CD8-positive, alpha-beta memory T cell (primary cell): Measurements from ENCODE around the gene CFAP74. TPM values are rescaled to one million over a fixed set of nuclear protein-coding genes. Genes with fewer than 3 reads are reported as not detected.

Source experiments
- CTCF ChIA-PET: fragments of 350-600 bp; sonication (Branson Sonifier 250); formaldehyde crosslinking; loops from one replicate; lab custom pipeline; 2021; ENCODE audit warnings: antibody characterized with exemption; lab: Charles Lee
- POLR2A ChIA-PET: fragments of 350-600 bp; sonication (Branson Sonifier 250); formaldehyde crosslinking; loops from one replicate; lab custom pipeline; 2021; ENCODE audit warnings: antibody characterized with exemption; lab: Charles Lee
- DNase-seq, 5 donors: peaks; one replicate each; pipeline versions ENCODE4 v3.0.0 to v3.0.0-alpha.2; 2020 to 2022; ENCODE audit warnings: mixed read lengths in 1 of 5
- H3K27ac ChIP-seq: one replicate; pipeline ENCODE4 v1.7.0; 2013; ENCODE audit warnings: low read depth, mild to moderate bottlenecking, low read length, moderate library complexity
- H3K27me3 ChIP-seq: 2 replicates; pipeline ENCODE4 v1.7.0; 2013; ENCODE audit warnings: low read length, mild to moderate bottlenecking; ENCODE audit not compliant: insufficient read depth, poor library complexity, severe bottlenecking
- H3K36me3 ChIP-seq: 2 replicates; pipeline ENCODE4 v1.7.0; 2013; ENCODE audit warnings: mild to moderate bottlenecking, low read length, moderate library complexity; ENCODE audit not compliant: insufficient read depth
- H3K4me1 ChIP-seq: 2 replicates; pipeline ENCODE4 v1.7.0; 2013; ENCODE audit warnings: mild to moderate bottlenecking, low read length, moderate library complexity; ENCODE audit not compliant: insufficient read depth
- H3K4me3 ChIP-seq: 2 replicates; pipeline ENCODE4 v1.7.0; 2013; ENCODE audit warnings: mild to moderate bottlenecking, low read length
- H3K9me3 ChIP-seq: 2 replicates; pipeline ENCODE4 v1.7.0; 2013; ENCODE audit warnings: mild to moderate bottlenecking, low read length
- H3K27ac Mint-ChIP-seq, 8 donors: one replicate each; pipeline ENCODE4 v1.8.0; 2020 to 2021; ENCODE audit warnings: mixed read lengths in 8 of 8, mild to moderate bottlenecking in 6 of 8, inconsistent platforms in 3 of 8, moderate library complexity in 3 of 8
- H3K27me3 Mint-ChIP-seq, 2 donors: one replicate each; pipeline ENCODE4 v1.8.0; 2020 to 2021; ENCODE audit warnings: mixed read lengths in 2 of 2, mild to moderate bottlenecking in 1 of 2, moderate library complexity in 1 of 2
- H3K36me3 Mint-ChIP-seq, 3 donors: one replicate each; pipeline ENCODE4 v1.8.0; 2020 to 2021; ENCODE audit warnings: mixed read lengths in 3 of 3, inconsistent platforms in 1 of 3, mild to moderate bottlenecking in 1 of 3
- H3K4me1 Mint-ChIP-seq, 3 donors: one replicate each; pipeline ENCODE4 v1.8.0; 2020 to 2021; ENCODE audit warnings: mixed read lengths in 3 of 3, inconsistent platforms in 1 of 3, mild to moderate bottlenecking in 1 of 3
- H3K4me3 Mint-ChIP-seq, 7 donors: one replicate each; pipeline ENCODE4 v1.8.0; 2020 to 2021; ENCODE audit warnings: mixed read lengths in 7 of 7, mild to moderate bottlenecking in 6 of 7, moderate library complexity in 4 of 7, inconsistent platforms in 2 of 7
- H3K9me3 Mint-ChIP-seq, 5 donors: one replicate each; pipeline ENCODE4 v1.8.0; 2020 to 2022; ENCODE audit warnings: mixed read lengths in 5 of 5, mild to moderate bottlenecking in 3 of 5, moderate library complexity in 2 of 5, inconsistent platforms in 1 of 5
- polyA plus RNA-seq: library from polyadenylated mRNA; unstranded; fragments of 300-500 nt; fragmentation: Illumina TruSeq; gene quantifications from one replicate; pipeline ENCODE4 v1.2.3, GENCODE V29; 2021
- total RNA-seq, 2 experiments: library from RNA; stranded (reverse); gene quantifications; one replicate each; pipeline ENCODE4 v1.2.3, GENCODE V29; 2021

The CFAP74 gene
- total RNA-seq: not detected
- not detected for polyA plus RNA-seq

DNA sequence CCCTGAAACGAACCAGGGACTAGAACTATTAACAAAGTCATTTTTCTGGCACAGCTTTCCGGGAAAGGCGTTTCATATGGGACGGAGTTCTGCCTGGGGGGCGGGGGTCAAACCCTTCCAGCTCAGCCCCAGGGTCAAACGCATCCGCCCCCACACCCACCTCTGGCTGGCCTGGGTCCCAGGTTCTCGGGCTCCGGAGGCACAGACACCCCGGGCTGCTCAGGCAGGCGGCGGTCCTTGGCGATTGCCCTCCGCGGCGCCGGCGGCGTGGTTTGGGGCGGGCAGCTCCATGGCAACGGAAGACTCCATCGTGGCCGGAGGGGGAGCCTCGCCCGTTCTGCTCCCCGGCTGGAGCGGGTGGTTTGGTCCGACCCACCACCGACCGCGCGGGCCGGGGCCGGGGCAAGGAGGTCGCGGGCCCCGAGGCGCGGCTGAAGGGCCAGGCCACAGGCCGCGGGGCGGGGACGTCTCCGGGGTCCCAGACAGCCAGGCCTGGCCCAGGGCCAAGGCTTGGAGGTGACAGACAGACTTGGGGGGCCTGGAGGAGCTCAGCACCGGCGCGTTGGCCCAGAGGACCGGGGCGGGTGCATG, at the start of gene CFAP74:
TSS of gene CFAP74 (minus strand) at position 246 of the 591 bp plus-strand sequence. CDS start 12,830 bp downstream, outside the sequence.
- DNase-seq: no peak
- Histone ChIP-seq H3K36me3 (no peaks in the 10 kb centered on the region), H3K9me3 (no peaks in the 10 kb centered on the region), H3K4me3 (no peak within 1 kb of the TSS), H3K4me1 (no peaks in the 10 kb centered on the region), H3K27me3 (no peaks in the 10 kb centered on the region), H3K27ac (no peak within 1 kb of the TSS)
- ChIA-PET POLR2A (no interaction called here), CTCF (no interaction called here)
- Mint-ChIP-seq H3K4me3 (no peak within 1 kb of the TSS), H3K27me3 (peaks cover 34 to 52% of the 10 kb centered on the region in 2 donors), H3K4me1 (no peaks in the 10 kb centered on the region), H3K36me3 (no peaks in the 10 kb centered on the region), H3K27ac (peak within 1 kb of the TSS in 1 of 8 donors; percentile 33), H3K9me3 (no peaks in the 10 kb centered on the region)

DNA sequence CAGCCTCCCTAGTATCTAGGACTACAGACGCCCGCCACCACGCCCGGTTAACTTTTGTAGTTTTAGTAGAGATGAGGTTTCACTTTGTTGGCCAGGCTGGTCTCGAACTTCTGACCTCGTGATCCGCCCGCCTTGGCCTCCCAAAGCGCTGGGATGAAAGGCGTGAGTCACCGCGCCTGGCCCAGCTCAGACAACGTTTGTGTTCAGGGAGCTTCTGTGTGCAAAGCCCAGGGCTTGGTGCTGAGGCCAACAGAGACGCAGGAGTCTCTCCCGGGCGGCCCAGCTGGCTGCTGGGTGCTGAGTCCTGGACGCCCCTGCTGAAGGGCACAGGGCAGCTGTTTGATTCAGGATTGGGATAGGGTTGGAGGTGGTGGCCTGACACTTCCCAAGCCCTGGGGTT, 49.6 kb upstream of the CFAP74 start:
- Mint-ChIP-seq H3K36me3 (peaks cover 0 to 25% (median 0%) of the 10 kb centered on the region in 3 donors), H3K4me1 (peaks cover 7 to 30% (median 8%) of the 10 kb centered on the region in 3 donors), H3K27ac (peak overlapping the region in 2 of 8 donors; percentile 55 to 77), H3K27me3 (peaks cover 4 to 7% of the 10 kb centered on the region in 2 donors), H3K4me3 (peak overlapping the region; percentile 37 to 89 (median 59)), H3K9me3 (no peaks in the 10 kb centered on the region)
- no peaks in the 10 kb centered on the region for H3K9me3 ChIP-seq
- no peak overlapping the region for H3K4me3 ChIP-seq
- no peaks in the 10 kb centered on the region for H3K36me3 ChIP-seq
- H3K27ac ChIP-seq: no peak overlapping the region
- DNase-seq: no peak
- peaks cover 17% of the 10 kb centered on the region for H3K4me1 ChIP-seq
- H3K27me3 ChIP-seq: no peaks in the 10 kb centered on the region
- POLR2A ChIA-PET: interaction anchor here (0.5 kb wide), 1 partner anchor 11 kb away, joined by 4 read pairs; no protein-coding TSS in a partner anchor
- CTCF ChIA-PET: interaction anchor here (2.4 kb wide), 1 partner anchor 9 kb away, joined by 9 read pairs; no protein-coding TSS in a partner anchor

GRCh38 chr1:2052756-2053155, 49.2 kb upstream of the CFAP74 start:
- H3K9me3 ChIP-seq: no peaks in the 10 kb centered on the region
- peaks cover 4 to 8% of the 10 kb centered on the region in 2 donors for H3K27me3 Mint-ChIP-seq
- POLR2A ChIA-PET: interaction anchor here (0.5 kb wide), 1 partner anchor 10 kb away, joined by 4 read pairs; no protein-coding TSS in a partner anchor
- CTCF ChIA-PET: interaction anchor here (2.4 kb wide), 1 partner anchor 8 kb away, joined by 9 read pairs; no protein-coding TSS in a partner anchor
- H3K27ac ChIP-seq: no peak overlapping the region
- peaks cover 0 to 21% (median 0%) of the 10 kb centered on the region in 3 donors for H3K36me3 Mint-ChIP-seq
- no peaks in the 10 kb centered on the region for H3K36me3 ChIP-seq
- H3K4me3 ChIP-seq: no peak overlapping the region
- H3K4me1 ChIP-seq: peaks cover 17% of the 10 kb centered on the region
- H3K4me3 Mint-ChIP-seq: peak overlapping the region; percentile 43 to 89 (median 65)
- DNase-seq: no peak
- no peaks in the 10 kb centered on the region for H3K9me3 Mint-ChIP-seq
- no peaks in the 10 kb centered on the region for H3K27me3 ChIP-seq
- peaks cover 7 to 30% (median 8%) of the 10 kb centered on the region in 3 donors for H3K4me1 Mint-ChIP-seq
- H3K27ac Mint-ChIP-seq: peak overlapping the region in 2 of 8 donors; percentile 12 to 55

GRCh38 chr1:2052054-2052679, 48.6 kb upstream of the CFAP74 start:
- peak overlapping the region; percentile 72 to 89 (median 77) for H3K4me3 Mint-ChIP-seq
- CTCF ChIA-PET: interaction anchor here (2.4 kb wide), 1 partner anchor 7 kb away, joined by 9 read pairs; no protein-coding TSS in a partner anchor
- H3K9me3 Mint-ChIP-seq: no peaks in the 10 kb centered on the region

GRCh38 chr1:2050793-2051682, 47.5 kb upstream of the CFAP74 start:
- Histone ChIP-seq H3K27me3 (no peaks in the 10 kb centered on the region), H3K4me1 (peaks cover 17% of the 10 kb centered on the region), H3K27ac (no peak overlapping the region), H3K9me3 (no peaks in the 10 kb centered on the region), H3K4me3 (peak overlapping the region; percentile 28), H3K36me3 (no peaks in the 10 kb centered on the region)
- H3K27me3 Mint-ChIP-seq: peaks cover 4 to 8% of the 10 kb centered on the region in 2 donors
- no peaks in the 10 kb centered on the region for H3K9me3 Mint-ChIP-seq
- H3K27ac Mint-ChIP-seq: peak overlapping the region in 4 of 8 donors; percentile 26 to 95 (median 58)
- peak overlapping the region; percentile 72 to 89 (median 77) for H3K4me3 Mint-ChIP-seq
- H3K36me3 Mint-ChIP-seq: peaks cover 0 to 7% (median 0%) of the 10 kb centered on the region in 3 donors
- peak in 1 of 5 donors; percentile 11 for DNase-seq
- ChIA-PET CTCF (no interaction called here), POLR2A (no interaction called here)
- peaks cover 7 to 30% (median 8%) of the 10 kb centered on the region in 3 donors for H3K4me1 Mint-ChIP-seq

More at GRCh38 chr1:2052054-2052679, 48.6 kb upstream of the CFAP74 start:
- DNase-seq: no peak
- Mint-ChIP-seq H3K27ac (peak overlapping the region in 3 of 8 donors; percentile 6 to 66 (median 55)), H3K36me3 (peaks cover 0 to 15% (median 0%) of the 10 kb centered on the region in 3 donors), H3K4me1 (peaks cover 7 to 30% (median 8%) of the 10 kb centered on the region in 3 donors), H3K27me3 (peaks cover 4 to 8% of the 10 kb centered on the region in 2 donors)
- Histone ChIP-seq H3K36me3 (no peaks in the 10 kb centered on the region), H3K9me3 (no peaks in the 10 kb centered on the region), H3K4me3 (no peak overlapping the region), H3K27me3 (no peaks in the 10 kb centered on the region), H3K27ac (no peak overlapping the region), H3K4me1 (peaks cover 17% of the 10 kb centered on the region)
- POLR2A ChIA-PET: no interaction called here

DNA sequence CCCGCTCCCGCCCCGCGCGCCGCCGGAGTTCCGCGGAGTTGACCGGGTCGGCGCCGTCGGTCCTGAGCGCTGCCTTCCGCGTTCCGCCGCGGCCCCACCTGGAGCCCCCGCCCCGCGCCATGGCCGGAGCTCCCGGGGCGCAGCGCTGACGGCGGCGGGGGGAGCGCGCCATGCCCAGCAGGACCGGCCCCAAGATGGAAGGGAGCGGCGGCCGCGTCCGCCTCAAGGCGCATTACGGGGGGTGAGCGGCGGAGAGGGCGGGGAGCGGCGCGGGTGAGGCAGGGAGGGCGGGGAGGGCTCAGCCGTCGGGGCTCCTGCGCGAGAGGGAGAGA, 46.8 kb upstream of the CFAP74 start:
- no peak for DNase-seq
- POLR2A ChIA-PET: interaction anchor here (1.1 kb wide), 1 partner anchor 98 kb away, joined by 3 read pairs; no protein-coding TSS in a partner anchor
- Mint-ChIP-seq H3K9me3 (no peaks in the 10 kb centered on the region), H3K27me3 (peaks cover 6 to 8% of the 10 kb centered on the region in 2 donors), H3K4me3 (peak overlapping the region; percentile 19 to 89 (median 68)), H3K4me1 (peaks cover 11 to 35% (median 12%) of the 10 kb centered on the region in 3 donors), H3K36me3 (peaks cover 0 to 2% (median 0%) of the 10 kb centered on the region in 3 donors), H3K27ac (no peak overlapping the region)
- no peaks in the 10 kb centered on the region for H3K36me3 ChIP-seq
- H3K4me1 ChIP-seq: peaks cover 20% of the 10 kb centered on the region
- no peaks in the 10 kb centered on the region for H3K27me3 ChIP-seq
- CTCF ChIA-PET: no interaction called here
- H3K4me3 ChIP-seq: no peak overlapping the region
- no peak overlapping the region for H3K27ac ChIP-seq
- no peaks in the 10 kb centered on the region for H3K9me3 ChIP-seq

DNA sequence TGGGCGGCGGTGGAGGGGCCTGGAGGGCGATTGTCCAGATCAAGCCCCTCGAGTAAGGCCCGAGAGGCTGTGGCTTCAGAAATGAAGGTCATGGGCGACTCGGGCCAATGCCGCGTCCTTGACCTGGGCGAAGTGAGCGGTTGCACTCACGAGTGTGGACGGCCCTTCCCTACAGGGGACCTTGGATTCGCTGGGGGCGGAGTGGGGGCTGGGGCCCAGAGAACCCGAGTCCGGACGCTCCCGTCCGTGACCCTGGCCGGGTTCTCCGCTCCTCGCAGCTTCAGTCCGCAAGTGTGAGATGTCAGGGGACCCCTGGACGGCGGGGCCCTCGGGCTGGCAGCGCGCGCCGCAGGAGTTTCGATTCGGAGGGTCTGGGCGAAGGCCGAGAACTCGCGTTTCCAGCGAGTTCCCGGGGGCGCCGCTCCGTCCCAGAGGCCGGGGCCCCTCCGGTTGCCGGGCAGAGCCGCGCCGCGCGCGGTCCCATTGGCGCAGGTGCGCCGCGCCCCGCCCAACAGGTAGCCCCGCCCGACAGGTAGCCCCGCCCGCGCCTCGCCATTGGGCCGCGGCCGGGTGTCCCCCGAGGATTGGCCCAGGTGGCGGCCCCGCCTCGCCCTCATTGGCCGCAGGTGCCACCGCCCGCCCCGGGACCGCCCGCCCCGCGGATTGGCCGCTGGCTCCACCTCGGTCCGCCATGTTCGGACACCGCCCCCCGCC, 46.3 kb upstream of the CFAP74 start, which contains the start of gene PRKCZ:
TSS of gene PRKCZ (plus strand) at position 694 of the 714 bp plus-strand sequence. CDS start 220 bp downstream, outside the sequence.
- ChIA-PET CTCF (no interaction called here), POLR2A (interaction anchor here (1.1 kb wide), 1 partner anchor 99 kb away, joined by 3 read pairs; no protein-coding TSS in a partner anchor)
- Histone ChIP-seq H3K4me3 (peak within 1 kb of the TSS; percentile 70), H3K27ac (peak within 1 kb of the TSS; percentile 43), H3K36me3 (no peaks in the 10 kb centered on the region), H3K4me1 (peaks cover 25% of the 10 kb centered on the region), H3K27me3 (no peaks in the 10 kb centered on the region), H3K9me3 (no peaks in the 10 kb centered on the region)
- Mint-ChIP-seq H3K27me3 (peaks cover 6 to 8% of the 10 kb centered on the region in 2 donors), H3K36me3 (no peaks in the 10 kb centered on the region), H3K27ac (peak within 1 kb of the TSS in 7 of 8 donors; percentile 50 to 86 (median 68)), H3K9me3 (no peaks in the 10 kb centered on the region), H3K4me3 (peak within 1 kb of the TSS; percentile 77 to 90 (median 83)), H3K4me1 (peaks cover 13 to 41% (median 15%) of the 10 kb centered on the region in 3 donors)
- DNase-seq: peak; percentile 92 to 95 (median 94)
